ENCODE results near the gene ADGRD1. TPM values are rescaled to one million over a fixed set of nuclear protein-coding genes. Genes with fewer than 3 reads are reported as not detected.
A peak's percentile ranks its signal among the peaks of the same experiment; 100 is the strongest.

ADGRD1 gene
- total and polyA plus RNA-seq, 4 donors, result 9.9 to 15.4 (median 12.7) TPM

DNA sequence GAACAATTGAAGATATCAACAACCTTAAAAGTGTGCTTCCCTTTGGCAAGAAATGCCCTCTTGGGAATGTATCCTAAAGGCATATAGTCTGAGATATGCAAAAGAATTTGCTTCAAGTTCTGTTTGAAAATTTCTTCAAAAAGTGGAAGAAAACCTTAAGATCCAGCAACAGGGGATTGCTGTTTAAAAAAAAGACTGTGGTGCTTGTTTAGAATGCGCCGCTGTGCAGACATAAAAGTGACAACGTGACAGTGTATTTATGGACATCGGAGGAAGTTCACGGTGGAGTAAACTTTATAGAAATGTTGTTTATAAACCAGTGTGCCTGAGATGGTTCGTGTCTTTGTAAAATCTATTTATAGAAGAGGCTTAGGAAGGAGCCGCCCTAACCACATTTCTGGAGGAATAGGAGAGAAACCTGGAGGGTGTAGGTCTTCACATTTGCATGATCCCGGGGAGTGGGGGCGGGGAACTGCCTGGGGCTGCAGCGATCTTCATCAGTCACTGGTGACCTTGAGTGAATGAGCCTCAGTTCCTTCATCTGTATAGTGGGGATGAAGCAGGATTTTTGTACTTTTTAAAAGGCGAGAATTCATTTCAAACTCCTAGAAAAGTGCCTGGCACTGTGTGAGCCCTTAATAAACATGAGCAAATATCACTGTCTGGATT lies 27.5 kb downstream of the ADGRD1 start:
- 26% methylated on average over 9 of the region's 11 CpGs for WGBS (ENCODE audit: insufficient coverage)
- peak in 1 of 6 donors; percentile 63 for DNase-seq (ENCODE audit: low read depth in 4 of 6, low spot score in 6 of 6)
- Histone ChIP-seq H3K27ac (ENCODE audit: low read depth, low read length) (no peak overlapping the region), H3K36me3 (ENCODE audit: control insufficient read depth, insufficient read depth, low read length) (no peaks in the 10 kb centered on the region), H3K4me1 (ENCODE audit: control insufficient read depth, insufficient read depth, low read length) (no peaks in the 10 kb centered on the region), H3K27me3 (ENCODE audit: control insufficient read depth, insufficient read depth, low read length) (no peaks in the 10 kb centered on the region), H3K9me3 (ENCODE audit: control insufficient read depth, insufficient read depth, low read length) (no peaks in the 10 kb centered on the region), H3K4me3 (ENCODE audit: low read depth, low read length) (no peak overlapping the region)

GRCh38 chr12:130981911-130982310 lies 28.2 kb downstream of the ADGRD1 start:
- Histone ChIP-seq H3K4me1 (ENCODE audit: control insufficient read depth, insufficient read depth, low read length) (no peaks in the 10 kb centered on the region), H3K4me3 (ENCODE audit: low read depth, low read length) (no peak overlapping the region), H3K9me3 (ENCODE audit: control insufficient read depth, insufficient read depth, low read length) (no peaks in the 10 kb centered on the region), H3K27me3 (ENCODE audit: control insufficient read depth, insufficient read depth, low read length) (no peaks in the 10 kb centered on the region), H3K27ac (ENCODE audit: low read depth, low read length) (no peak overlapping the region), H3K36me3 (ENCODE audit: control insufficient read depth, insufficient read depth, low read length) (no peaks in the 10 kb centered on the region)
- 98% methylated on average over 11 of the region's 12 CpGs for WGBS (ENCODE audit: insufficient coverage)
- no peak for DNase-seq (ENCODE audit: low read depth in 4 of 6, low spot score in 6 of 6)

DNA sequence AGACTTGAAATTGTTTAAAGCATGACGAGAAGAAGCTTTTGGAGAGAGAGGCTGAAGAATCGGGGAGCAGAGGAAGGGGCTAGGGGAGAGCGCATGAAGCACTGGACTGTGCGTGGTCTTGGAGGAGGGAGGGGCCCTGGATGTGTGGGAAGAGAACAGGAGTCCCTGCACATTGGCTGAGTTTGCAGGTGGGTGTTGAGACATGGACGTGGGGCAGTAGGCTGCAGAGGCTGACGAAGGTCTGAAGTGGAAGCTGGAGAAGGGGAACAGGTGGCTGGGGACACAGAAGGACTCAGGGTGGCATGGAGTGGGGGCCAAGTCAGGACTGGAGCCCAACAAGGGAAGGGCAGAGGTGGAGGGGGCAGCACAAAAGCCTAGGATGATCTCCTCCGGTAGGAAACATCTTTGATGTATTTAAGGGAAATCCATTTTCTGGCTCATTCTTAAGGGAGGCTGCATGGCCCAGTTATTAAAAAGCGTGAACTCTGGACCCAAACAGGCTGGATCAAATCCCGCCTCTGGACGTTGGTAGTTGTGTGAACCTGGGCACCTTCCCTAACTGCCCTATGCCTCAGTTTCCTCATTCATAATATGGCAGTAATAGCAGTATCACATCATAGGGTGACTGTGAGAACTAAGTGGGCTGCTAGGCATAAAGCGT lies 29.0 kb downstream of the ADGRD1 start:
- no peaks in the 10 kb centered on the region for H3K36me3 ChIP-seq (ENCODE audit: control insufficient read depth, insufficient read depth, low read length)
- WGBS (ENCODE audit: insufficient coverage), result 82% methylated on average over 8 of the region's 11 CpGs

GRCh38 chr12:130983328-130984017 lies 29.8 kb downstream of the ADGRD1 start:
- no peak for DNase-seq (ENCODE audit: low read depth in 4 of 6, low spot score in 6 of 6)
- H3K27ac ChIP-seq (ENCODE audit: low read depth, low read length), result no peak overlapping the region
- no peaks in the 10 kb centered on the region for H3K4me1 ChIP-seq (ENCODE audit: control insufficient read depth, insufficient read depth, low read length)
- whole genome bisulfite sequencing (ENCODE audit: insufficient coverage), result 72% methylated on average over 7 of the region's 7 CpGs
- H3K27me3 ChIP-seq (ENCODE audit: control insufficient read depth, insufficient read depth, low read length), result peaks cover 2% of the 10 kb centered on the region
- no peak overlapping the region for H3K4me3 ChIP-seq (ENCODE audit: low read depth, low read length)
- H3K36me3 ChIP-seq (ENCODE audit: control insufficient read depth, insufficient read depth, low read length), result no peaks in the 10 kb centered on the region
- H3K9me3 ChIP-seq (ENCODE audit: control insufficient read depth, insufficient read depth, low read length), result no peaks in the 10 kb centered on the region

More for the DNA sequence above, 29.0 kb downstream of the ADGRD1 start:
- Histone ChIP-seq H3K27me3 (ENCODE audit: control insufficient read depth, insufficient read depth, low read length) (peaks cover 2% of the 10 kb centered on the region), H3K9me3 (ENCODE audit: control insufficient read depth, insufficient read depth, low read length) (no peaks in the 10 kb centered on the region), H3K27ac (ENCODE audit: low read depth, low read length) (no peak overlapping the region), H3K4me1 (ENCODE audit: control insufficient read depth, insufficient read depth, low read length) (no peaks in the 10 kb centered on the region), H3K4me3 (ENCODE audit: low read depth, low read length) (no peak overlapping the region)
- DNase-seq (ENCODE audit: low read depth in 4 of 6, low spot score in 6 of 6), result no peak

GRCh38 chr12:130984183-130985058 lies 30.7 kb downstream of the ADGRD1 start:
- Histone ChIP-seq H3K36me3 (ENCODE audit: control insufficient read depth, insufficient read depth, low read length) (no peaks in the 10 kb centered on the region), H3K9me3 (ENCODE audit: control insufficient read depth, insufficient read depth, low read length) (no peaks in the 10 kb centered on the region), H3K27me3 (ENCODE audit: control insufficient read depth, insufficient read depth, low read length) (peaks cover 2% of the 10 kb centered on the region), H3K4me3 (ENCODE audit: low read depth, low read length) (no peak overlapping the region), H3K27ac (ENCODE audit: low read depth, low read length) (no peak overlapping the region), H3K4me1 (ENCODE audit: control insufficient read depth, insufficient read depth, low read length) (no peaks in the 10 kb centered on the region)
- WGBS (ENCODE audit: insufficient coverage), result 100% methylated on average over 3 of the region's 12 CpGs
- no peak for DNase-seq (ENCODE audit: low read depth in 4 of 6, low spot score in 6 of 6)

DNA sequence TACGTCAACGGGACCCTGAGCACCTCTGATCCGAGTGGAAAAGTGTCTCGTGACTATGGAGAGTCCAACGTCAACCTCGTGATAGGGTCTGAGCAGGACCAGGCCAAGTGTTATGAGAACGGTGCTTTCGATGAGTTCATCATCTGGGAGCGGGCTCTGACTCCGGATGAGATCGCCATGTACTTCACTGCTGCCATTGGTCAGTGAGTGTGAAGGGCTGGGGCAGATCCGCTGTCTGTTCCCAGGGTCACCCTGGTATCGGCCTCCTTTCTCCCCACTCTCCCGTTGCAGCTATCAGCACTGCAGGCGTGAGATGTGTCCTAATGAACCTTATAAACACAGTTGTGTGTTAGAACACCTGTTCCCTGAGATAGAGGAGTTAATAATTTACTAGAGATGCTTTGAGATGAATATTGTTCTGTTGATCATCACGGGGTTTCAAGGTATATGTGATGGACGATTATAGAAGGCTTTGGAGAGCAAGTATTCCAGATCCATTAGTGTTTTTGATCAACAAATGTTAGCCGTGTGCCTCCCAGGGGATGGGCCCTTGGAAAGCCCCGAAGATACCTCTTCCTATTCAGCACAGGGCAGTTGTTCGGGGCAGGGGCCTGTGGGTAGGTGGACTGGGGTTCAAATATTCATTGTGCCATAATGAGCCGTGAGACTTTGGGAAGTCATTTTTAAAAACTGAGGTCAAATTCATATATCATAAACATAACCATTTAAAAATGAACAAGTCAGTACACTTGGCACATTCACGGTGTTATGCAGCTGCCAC lies 33.6 kb downstream of the ADGRD1 start:
- no peak overlapping the region for H3K4me3 ChIP-seq (ENCODE audit: low read depth, low read length)
- 96% methylated on average over 12 of the region's 22 CpGs for WGBS (ENCODE audit: insufficient coverage)
- no peaks in the 10 kb centered on the region for H3K9me3 ChIP-seq (ENCODE audit: control insufficient read depth, insufficient read depth, low read length)
- no peaks in the 10 kb centered on the region for H3K36me3 ChIP-seq (ENCODE audit: control insufficient read depth, insufficient read depth, low read length)
- DNase-seq (ENCODE audit: low read depth in 4 of 6, low spot score in 6 of 6), result no peak
- no peak overlapping the region for H3K27ac ChIP-seq (ENCODE audit: low read depth, low read length)
- H3K4me1 ChIP-seq (ENCODE audit: control insufficient read depth, insufficient read depth, low read length), result no peaks in the 10 kb centered on the region
- H3K27me3 ChIP-seq (ENCODE audit: control insufficient read depth, insufficient read depth, low read length), result peaks cover 2% of the 10 kb centered on the region

GRCh38 chr12:130988261-130988660 lies 34.6 kb downstream of the ADGRD1 start:
- Histone ChIP-seq H3K4me3 (ENCODE audit: low read depth, low read length) (no peak overlapping the region), H3K9me3 (ENCODE audit: control insufficient read depth, insufficient read depth, low read length) (no peaks in the 10 kb centered on the region), H3K27ac (ENCODE audit: low read depth, low read length) (no peak overlapping the region), H3K27me3 (ENCODE audit: control insufficient read depth, insufficient read depth, low read length) (peaks cover 2% of the 10 kb centered on the region), H3K36me3 (ENCODE audit: control insufficient read depth, insufficient read depth, low read length) (no peaks in the 10 kb centered on the region), H3K4me1 (ENCODE audit: control insufficient read depth, insufficient read depth, low read length) (no peaks in the 10 kb centered on the region)
- 91% methylated on average over 5 of the region's 5 CpGs for WGBS (ENCODE audit: insufficient coverage)
- no peak for DNase-seq (ENCODE audit: low read depth in 4 of 6, low spot score in 6 of 6)

GRCh38 chr12:130988751-130989150 lies 35.0 kb downstream of the ADGRD1 start:
- DNase-seq (ENCODE audit: low read depth in 4 of 6, low spot score in 6 of 6), result no peak
- WGBS (ENCODE audit: insufficient coverage), result 83% methylated on average over 1 of the region's 2 CpGs
- no peak overlapping the region for H3K27ac ChIP-seq (ENCODE audit: low read depth, low read length)

DNA sequence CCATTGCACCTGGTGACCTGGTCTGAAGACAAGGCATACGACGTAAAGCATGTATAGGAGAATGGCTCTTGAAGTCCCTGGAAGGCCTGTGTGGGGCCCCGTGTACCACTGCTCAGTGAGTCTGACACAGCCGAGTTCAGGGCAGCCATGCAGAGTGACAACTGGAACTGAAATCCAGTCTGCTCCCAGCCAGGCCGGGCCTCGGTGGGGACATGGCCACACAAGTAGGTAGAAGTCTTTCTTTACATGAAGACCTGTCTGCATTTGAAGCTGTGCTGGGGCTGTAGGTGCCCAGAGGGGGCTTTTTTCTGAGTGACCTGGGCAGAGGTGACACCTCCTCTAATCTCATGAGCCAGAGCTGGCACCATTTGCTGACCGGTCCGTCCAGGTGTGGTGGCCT lies 35.7 kb downstream of the ADGRD1 start:
- Histone ChIP-seq H3K4me1 (ENCODE audit: control insufficient read depth, insufficient read depth, low read length) (no peaks in the 10 kb centered on the region), H3K9me3 (ENCODE audit: control insufficient read depth, insufficient read depth, low read length) (no peaks in the 10 kb centered on the region), H3K27me3 (ENCODE audit: control insufficient read depth, insufficient read depth, low read length) (peaks cover 2% of the 10 kb centered on the region), H3K36me3 (ENCODE audit: control insufficient read depth, insufficient read depth, low read length) (no peaks in the 10 kb centered on the region), H3K4me3 (ENCODE audit: low read depth, low read length) (no peak overlapping the region), H3K27ac (ENCODE audit: low read depth, low read length) (no peak overlapping the region)
- no peak for DNase-seq (ENCODE audit: low read depth in 4 of 6, low spot score in 6 of 6)
- 91% methylated on average over 8 of the region's 8 CpGs for WGBS (ENCODE audit: insufficient coverage)

More at GRCh38 chr12:130988751-130989150, 35.0 kb downstream of the ADGRD1 start:
- Histone ChIP-seq H3K4me3 (ENCODE audit: low read depth, low read length) (no peak overlapping the region), H3K9me3 (ENCODE audit: control insufficient read depth, insufficient read depth, low read length) (no peaks in the 10 kb centered on the region), H3K36me3 (ENCODE audit: control insufficient read depth, insufficient read depth, low read length) (no peaks in the 10 kb centered on the region), H3K27me3 (ENCODE audit: control insufficient read depth, insufficient read depth, low read length) (peaks cover 2% of the 10 kb centered on the region), H3K4me1 (ENCODE audit: control insufficient read depth, insufficient read depth, low read length) (no peaks in the 10 kb centered on the region)
